AG04449 (cell line): ENCODE results near the gene GALNT14.

Experiments used
- CTCF ChIA-PET: fragments of 350-600 bp; formaldehyde crosslinking; extraction: SDS; loops from one replicate; lab custom pipeline; 2021; ENCODE audit warnings: antibody characterized with exemption; lab: Yijun Ruan, JAX
- POLR2A ChIA-PET: fragments of 400-600, 350-600 bp; formaldehyde crosslinking; extraction: SDS; loops from one replicate; lab custom pipeline; 2020; ENCODE audit warnings: antibody characterized with exemption, inconsistent platforms; lab: Yijun Ruan, JAX
- DNase-seq: peaks from one replicate; pipeline ENCODE4 v3.0.0-alpha.2; 2010; ENCODE audit warnings: low read depth, low spot score
- H3K4me3 ChIP-seq: 2 replicates; pipeline ENCODE4 v1.5.1; 2011; ENCODE audit warnings: low read depth, mild to moderate bottlenecking, control low read depth, low read length
- CTCF ChIP-seq: IDR thresholded peaks from one replicate; pipeline ENCODE4 v1.5.1; 2011; ENCODE audit warnings: mild to moderate bottlenecking, moderate library complexity, low read length, control low read depth, inconsistent platforms; ENCODE audit not compliant: insufficient read depth; ENCODE audit errors: missing control alignments

Gene GALNT14

GRCh38 chr2:30975156-30975555 lies 163.1 kb downstream of the GALNT14 start:
- TF ChIP-seq CTCF: no peak
- POLR2A ChIA-PET: no interaction called here
- DNase-seq: no peak
- no peak overlapping the region for H3K4me3 ChIP-seq
- CTCF ChIA-PET: no interaction called here

- ChIA-PET POLR2A (no interaction called here), CTCF (no interaction called here)
- no peak for TF ChIP-seq CTCF
- no peak for DNase-seq
- H3K4me3 ChIP-seq: no peak overlapping the region
These were observed 163.7 kb downstream of the GALNT14 start for GRCh38 chr2:30974554-30974953.

DNA sequence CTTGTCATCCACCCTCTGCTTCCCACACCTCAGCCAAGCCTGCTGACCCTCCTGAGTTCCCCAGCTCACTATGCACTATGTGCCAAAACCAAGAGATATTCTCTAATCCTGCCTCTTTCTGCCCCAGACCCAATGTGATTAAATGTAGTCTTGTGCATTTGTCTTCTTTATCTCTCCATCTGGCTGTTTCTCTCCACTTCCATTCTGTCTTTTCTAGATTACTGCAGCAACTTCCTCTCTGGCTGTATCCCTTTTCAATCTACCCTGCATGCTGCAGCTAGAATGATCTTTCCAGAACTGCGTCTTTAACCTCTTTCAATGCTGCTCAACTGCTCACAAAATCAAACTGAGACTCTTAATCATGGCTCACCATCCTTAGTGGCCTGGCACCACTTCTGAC lies 164.1 kb downstream of the GALNT14 start:
- ChIA-PET POLR2A (no interaction called here), CTCF (no interaction called here)
- no peak for DNase-seq
- no peak overlapping the region for H3K4me3 ChIP-seq
- TF ChIP-seq CTCF: no peak

DNA sequence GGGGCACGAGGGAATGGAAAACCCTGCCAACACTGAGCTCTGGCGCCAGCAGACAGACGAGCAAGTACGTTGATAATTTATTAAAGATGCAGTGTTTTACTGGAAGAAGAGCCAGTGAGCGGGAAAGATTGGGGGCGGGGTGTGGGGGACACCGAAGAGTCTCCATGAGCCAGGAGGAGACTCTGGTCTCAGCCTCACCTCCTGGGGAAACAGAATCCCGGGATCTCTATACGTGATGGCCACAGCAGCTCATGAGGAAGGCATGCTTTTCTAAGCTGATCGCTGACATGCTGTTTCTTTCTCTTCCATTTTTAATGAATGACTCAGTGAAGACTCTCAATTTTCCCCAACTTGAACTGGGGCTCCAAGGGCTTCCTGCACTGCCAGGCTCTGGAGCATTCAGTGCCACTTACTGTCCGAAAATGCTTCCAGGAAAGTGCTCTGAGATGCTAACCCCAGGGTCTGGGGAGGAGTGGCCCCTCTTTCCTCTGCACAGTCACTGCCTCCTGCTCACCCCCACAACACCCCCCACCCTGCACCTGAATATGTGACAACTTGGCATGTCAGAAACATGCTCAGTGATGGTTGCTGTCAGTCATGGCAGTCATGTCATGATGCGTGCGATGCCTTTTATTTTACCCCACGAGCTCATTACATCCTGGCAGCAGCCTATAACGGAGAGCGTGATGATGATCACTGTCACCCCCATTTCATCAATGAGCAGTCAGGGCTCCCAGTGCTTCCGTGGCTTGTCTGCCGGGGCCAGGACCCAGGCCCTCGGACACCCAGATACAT lies 166.8 kb downstream of the GALNT14 start:
- no peak for TF ChIP-seq CTCF
- H3K4me3 ChIP-seq: no peak overlapping the region
- ChIA-PET CTCF (no interaction called here), POLR2A (no interaction called here)
- no peak for DNase-seq

- DNase-seq: no peak
- TF ChIP-seq CTCF: no peak
- CTCF ChIA-PET: no interaction called here
These were observed 169.4 kb downstream of the GALNT14 start for GRCh38 chr2:30968660-30969397.

DNA sequence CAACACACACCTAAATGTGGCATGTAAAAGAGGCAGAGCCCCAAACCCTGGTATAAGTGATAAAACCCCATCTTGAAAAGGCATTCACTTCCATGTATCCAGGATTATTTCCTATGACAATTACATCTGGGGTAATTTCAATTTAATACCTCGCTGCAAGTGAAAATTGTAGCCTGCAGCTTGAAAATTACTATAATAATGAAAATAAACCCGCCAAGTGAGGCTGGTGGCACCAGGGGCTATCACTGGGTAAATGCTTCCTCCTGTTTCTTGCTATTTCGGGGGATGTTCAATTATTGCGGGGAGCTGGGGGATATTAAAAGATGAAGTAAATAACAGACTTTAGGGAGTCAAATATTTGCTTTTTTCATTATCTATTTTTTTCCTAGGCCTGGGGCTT lies 171.5 kb downstream of the GALNT14 start:
- ChIA-PET POLR2A (no interaction called here), CTCF (no interaction called here)
- TF ChIP-seq CTCF: no peak
- no peak overlapping the region for H3K4me3 ChIP-seq
- no peak for DNase-seq

More at GRCh38 chr2:30968660-30969397, 169.4 kb downstream of the GALNT14 start:
- POLR2A ChIA-PET: no interaction called here
- no peak overlapping the region for H3K4me3 ChIP-seq
